Liver (tissue), 3 donors: Measurements from ENCODE around the gene RAPGEF4.

Experiments used
- ATF3 ChIP-seq: IDR thresholded peaks from 2 replicates; pipeline ENCODE4 v1.6.1; 2016; ENCODE audit warnings: antibody characterized with exemption
- CTCF ChIP-seq: fragments of 150-350 bp; IDR thresholded peaks from 2 replicates; pipeline ENCODE4 v1.5.1; 2017; ENCODE audit warnings: improper control_type of control experiment, low read depth, low read length; ENCODE audit not compliant: missing input control
- EGR1 ChIP-seq, 2 donors: IDR thresholded peaks; 2 replicates each; pipeline ENCODE4 v1.6.1; 2016 to 2018; ENCODE audit warnings: antibody characterized with exemption in 2 of 2, low read depth in 2 of 2
- FOXA1 ChIP-seq: IDR thresholded peaks from 2 replicates; pipeline ENCODE4 v1.6.1; 2016; ENCODE audit warnings: antibody characterized with exemption
- HNF4G ChIP-seq: IDR thresholded peaks from 2 replicates; pipeline ENCODE4 v1.6.1; 2016; ENCODE audit warnings: antibody characterized with exemption
- JUND ChIP-seq, 2 donors: IDR thresholded peaks; 2 replicates each; pipeline ENCODE4 v1.6.1; 2016; ENCODE audit warnings: antibody characterized with exemption in 2 of 2
- MAX ChIP-seq: IDR thresholded peaks from 2 replicates; pipeline ENCODE4 v1.6.1; 2016; ENCODE audit warnings: antibody characterized with exemption
- RAD21 ChIP-seq, 2 donors: IDR thresholded peaks; 2 replicates each; pipeline ENCODE4 v1.6.1; 2016; ENCODE audit warnings: antibody characterized with exemption in 2 of 2, mild to moderate bottlenecking in 2 of 2
- RXRA ChIP-seq, 2 donors: IDR thresholded peaks; 2 replicates each; pipeline ENCODE4 v1.6.1; 2017 to 2018; ENCODE audit warnings: antibody characterized with exemption in 2 of 2, mild to moderate bottlenecking in 1 of 2
- SP1 ChIP-seq: IDR thresholded peaks from 2 replicates; pipeline ENCODE4 v1.6.1; 2018; ENCODE audit warnings: antibody characterized with exemption, mild to moderate bottlenecking
- TAF1 ChIP-seq: conservative IDR thresholded peaks from 2 replicates; pipeline ENCODE4 v1.6.1; 2016; ENCODE audit warnings: antibody characterized with exemption, mild to moderate bottlenecking
- YY1 ChIP-seq: IDR thresholded peaks from 2 replicates; pipeline ENCODE4 v1.6.1; 2016; ENCODE audit warnings: antibody characterized with exemption, mild to moderate bottlenecking
- ZBTB33 ChIP-seq: IDR thresholded peaks from 2 replicates; pipeline ENCODE4 v1.6.1; 2016; ENCODE audit warnings: antibody characterized with exemption
- TF ChIP-seq, protein P1 (sequence below): IDR thresholded peaks from 2 replicates; pipeline ENCODE4 v1.6.1; 2016; ENCODE audit warnings: antibody characterized with exemption, mild to moderate bottlenecking
- donor health status: healthy.
- donor health status: healthy.

DNA sequence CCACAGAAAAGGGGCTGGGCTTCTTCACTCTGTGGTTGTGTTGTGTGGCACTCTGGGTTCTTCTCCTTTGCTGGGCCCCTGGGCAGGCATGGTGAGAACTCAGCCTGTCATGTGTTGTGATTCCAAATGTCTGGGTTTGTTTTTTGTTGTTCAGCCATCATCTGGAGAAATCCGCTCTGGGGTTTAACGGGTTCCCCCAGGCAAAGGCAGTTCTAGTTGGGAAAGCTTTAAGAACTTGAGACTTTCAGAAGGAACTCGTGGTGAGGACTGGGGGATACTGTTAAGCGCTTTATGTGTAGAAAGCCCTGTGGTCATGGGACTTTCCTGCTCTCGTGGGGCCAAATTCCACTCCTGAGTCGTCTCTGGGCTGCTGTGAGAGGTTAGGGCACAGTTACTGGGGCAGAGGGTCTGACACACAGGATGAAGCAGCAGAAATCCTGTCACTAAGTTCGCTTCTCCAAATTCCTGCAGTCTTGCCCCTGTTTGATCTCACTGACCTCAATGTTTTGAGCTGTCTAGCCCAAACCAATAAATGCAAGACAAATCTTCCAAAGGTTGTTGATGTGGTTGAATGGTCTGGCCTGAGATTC lies 87.7 kb downstream of the RAPGEF4 start:
- no peak for TF ChIP-seq CTCF
- TF ChIP-seq JUND (IDR thresholded peaks at IDR 0.05), result no peak
- TF ChIP-seq RAD21 (IDR thresholded peaks at IDR 0.05), result no peak
- TF ChIP-seq MAX, result no peak
- TF ChIP-seq TAF1, result no peak
- no peak for TF ChIP-seq FOXA1
- TF ChIP-seq RXRA (IDR thresholded peaks at IDR 0.05), result no peak
- no peak for TF ChIP-seq ATF3
- TF ChIP-seq, protein P1, sequence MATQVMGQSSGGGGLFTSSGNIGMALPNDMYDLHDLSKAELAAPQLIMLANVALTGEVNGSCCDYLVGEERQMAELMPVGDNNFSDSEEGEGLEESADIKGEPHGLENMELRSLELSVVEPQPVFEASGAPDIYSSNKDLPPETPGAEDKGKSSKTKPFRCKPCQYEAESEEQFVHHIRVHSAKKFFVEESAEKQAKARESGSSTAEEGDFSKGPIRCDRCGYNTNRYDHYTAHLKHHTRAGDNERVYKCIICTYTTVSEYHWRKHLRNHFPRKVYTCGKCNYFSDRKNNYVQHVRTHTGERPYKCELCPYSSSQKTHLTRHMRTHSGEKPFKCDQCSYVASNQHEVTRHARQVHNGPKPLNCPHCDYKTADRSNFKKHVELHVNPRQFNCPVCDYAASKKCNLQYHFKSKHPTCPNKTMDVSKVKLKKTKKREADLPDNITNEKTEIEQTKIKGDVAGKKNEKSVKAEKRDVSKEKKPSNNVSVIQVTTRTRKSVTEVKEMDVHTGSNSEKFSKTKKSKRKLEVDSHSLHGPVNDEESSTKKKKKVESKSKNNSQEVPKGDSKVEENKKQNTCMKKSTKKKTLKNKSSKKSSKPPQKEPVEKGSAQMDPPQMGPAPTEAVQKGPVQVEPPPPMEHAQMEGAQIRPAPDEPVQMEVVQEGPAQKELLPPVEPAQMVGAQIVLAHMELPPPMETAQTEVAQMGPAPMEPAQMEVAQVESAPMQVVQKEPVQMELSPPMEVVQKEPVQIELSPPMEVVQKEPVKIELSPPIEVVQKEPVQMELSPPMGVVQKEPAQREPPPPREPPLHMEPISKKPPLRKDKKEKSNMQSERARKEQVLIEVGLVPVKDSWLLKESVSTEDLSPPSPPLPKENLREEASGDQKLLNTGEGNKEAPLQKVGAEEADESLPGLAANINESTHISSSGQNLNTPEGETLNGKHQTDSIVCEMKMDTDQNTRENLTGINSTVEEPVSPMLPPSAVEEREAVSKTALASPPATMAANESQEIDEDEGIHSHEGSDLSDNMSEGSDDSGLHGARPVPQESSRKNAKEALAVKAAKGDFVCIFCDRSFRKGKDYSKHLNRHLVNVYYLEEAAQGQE, result no peak
- no peak for TF ChIP-seq EGR1 (IDR thresholded peaks at IDR 0.05; ENCODE audit: low read depth in 2 of 2)
- TF ChIP-seq ZBTB33, result no peak
- no peak for TF ChIP-seq SP1
- no peak for TF ChIP-seq YY1
- no peak for TF ChIP-seq HNF4G
